ENCODE data around the gene PRKRIP1.

DNA sequence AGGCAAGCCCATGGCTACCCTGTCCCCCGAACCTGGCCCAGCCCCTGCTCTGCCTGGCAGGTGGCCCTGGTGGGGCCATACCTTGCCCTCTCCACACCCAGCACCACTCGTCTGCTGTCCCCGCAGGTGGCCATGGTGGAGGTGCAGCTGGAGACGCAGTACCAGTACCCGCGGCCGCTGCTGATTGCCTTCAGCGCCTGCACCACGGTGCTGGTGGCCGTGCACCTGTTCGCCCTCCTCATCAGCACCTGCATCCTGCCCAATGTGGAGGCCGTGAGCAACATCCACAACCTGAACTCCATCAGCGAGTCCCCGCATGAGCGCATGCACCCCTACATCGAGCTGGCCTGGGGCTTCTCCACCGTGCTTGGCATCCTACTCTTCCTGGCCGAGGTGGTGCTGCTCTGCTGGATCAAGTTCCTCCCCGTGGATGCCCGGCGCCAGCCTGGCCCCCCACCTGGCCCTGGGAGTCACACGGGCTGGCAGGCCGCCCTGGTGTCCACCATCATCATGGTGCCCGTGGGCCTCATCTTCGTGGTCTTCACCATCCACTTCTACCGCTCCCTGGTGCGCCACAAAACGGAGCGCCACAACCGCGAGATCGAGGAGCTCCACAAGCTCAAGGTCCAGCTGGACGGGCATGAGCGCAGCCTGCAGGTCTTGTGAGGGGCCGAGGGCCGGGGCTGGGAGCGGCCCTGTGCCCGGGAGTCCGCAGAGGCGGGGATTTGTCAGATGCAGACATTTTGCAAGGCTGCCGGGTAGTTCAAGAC lies 50.4 kb downstream of the PRKRIP1 start:
- TF ChIP-seq, protein P1, sequence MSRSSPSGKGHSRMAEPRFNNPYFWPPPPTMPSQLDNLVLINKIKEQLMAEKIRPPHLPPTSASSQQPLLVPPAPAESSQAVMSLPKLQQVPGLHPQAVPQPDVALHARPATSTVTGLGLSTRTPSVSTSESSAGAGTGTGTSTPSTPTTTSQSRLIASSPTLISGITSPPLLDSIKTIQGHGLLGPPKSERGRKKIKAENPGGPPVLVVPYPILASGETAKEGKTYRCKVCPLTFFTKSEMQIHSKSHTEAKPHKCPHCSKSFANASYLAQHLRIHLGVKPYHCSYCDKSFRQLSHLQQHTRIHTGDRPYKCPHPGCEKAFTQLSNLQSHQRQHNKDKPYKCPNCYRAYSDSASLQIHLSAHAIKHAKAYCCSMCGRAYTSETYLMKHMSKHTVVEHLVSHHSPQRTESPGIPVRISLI (tag by site-specific recombination; IDR thresholded peaks at IDR 0.05) = no peak
- TF ChIP-seq ZNF292 (tag by site-specific recombination; IDR thresholded peaks at IDR 0.05; ENCODE audit: borderline replicate concordance, low read depth) (no peak), ZBTB48 (tag by site-specific recombination; IDR thresholded peaks at IDR 0.05) (no peak), ZNF121 (tag by site-specific recombination; IDR thresholded peaks at IDR 0.05) (no peak)
- TF ChIP-seq, protein P2, sequence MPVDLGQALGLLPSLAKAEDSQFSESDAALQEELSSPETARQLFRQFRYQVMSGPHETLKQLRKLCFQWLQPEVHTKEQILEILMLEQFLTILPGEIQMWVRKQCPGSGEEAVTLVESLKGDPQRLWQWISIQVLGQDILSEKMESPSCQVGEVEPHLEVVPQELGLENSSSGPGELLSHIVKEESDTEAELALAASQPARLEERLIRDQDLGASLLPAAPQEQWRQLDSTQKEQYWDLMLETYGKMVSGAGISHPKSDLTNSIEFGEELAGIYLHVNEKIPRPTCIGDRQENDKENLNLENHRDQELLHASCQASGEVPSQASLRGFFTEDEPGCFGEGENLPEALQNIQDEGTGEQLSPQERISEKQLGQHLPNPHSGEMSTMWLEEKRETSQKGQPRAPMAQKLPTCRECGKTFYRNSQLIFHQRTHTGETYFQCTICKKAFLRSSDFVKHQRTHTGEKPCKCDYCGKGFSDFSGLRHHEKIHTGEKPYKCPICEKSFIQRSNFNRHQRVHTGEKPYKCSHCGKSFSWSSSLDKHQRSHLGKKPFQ (tag by site-specific recombination; IDR thresholded peaks at IDR 0.05) = no peak
- TF ChIP-seq, protein P3, sequence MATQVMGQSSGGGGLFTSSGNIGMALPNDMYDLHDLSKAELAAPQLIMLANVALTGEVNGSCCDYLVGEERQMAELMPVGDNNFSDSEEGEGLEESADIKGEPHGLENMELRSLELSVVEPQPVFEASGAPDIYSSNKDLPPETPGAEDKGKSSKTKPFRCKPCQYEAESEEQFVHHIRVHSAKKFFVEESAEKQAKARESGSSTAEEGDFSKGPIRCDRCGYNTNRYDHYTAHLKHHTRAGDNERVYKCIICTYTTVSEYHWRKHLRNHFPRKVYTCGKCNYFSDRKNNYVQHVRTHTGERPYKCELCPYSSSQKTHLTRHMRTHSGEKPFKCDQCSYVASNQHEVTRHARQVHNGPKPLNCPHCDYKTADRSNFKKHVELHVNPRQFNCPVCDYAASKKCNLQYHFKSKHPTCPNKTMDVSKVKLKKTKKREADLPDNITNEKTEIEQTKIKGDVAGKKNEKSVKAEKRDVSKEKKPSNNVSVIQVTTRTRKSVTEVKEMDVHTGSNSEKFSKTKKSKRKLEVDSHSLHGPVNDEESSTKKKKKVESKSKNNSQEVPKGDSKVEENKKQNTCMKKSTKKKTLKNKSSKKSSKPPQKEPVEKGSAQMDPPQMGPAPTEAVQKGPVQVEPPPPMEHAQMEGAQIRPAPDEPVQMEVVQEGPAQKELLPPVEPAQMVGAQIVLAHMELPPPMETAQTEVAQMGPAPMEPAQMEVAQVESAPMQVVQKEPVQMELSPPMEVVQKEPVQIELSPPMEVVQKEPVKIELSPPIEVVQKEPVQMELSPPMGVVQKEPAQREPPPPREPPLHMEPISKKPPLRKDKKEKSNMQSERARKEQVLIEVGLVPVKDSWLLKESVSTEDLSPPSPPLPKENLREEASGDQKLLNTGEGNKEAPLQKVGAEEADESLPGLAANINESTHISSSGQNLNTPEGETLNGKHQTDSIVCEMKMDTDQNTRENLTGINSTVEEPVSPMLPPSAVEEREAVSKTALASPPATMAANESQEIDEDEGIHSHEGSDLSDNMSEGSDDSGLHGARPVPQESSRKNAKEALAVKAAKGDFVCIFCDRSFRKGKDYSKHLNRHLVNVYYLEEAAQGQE (tag by site-specific recombination; IDR thresholded peaks at IDR 0.05) = no peak
